Fibroblast of the aortic adventitia (primary cell): ENCODE measurements around the gene GIPC3. TPM values are rescaled to one million over a fixed set of nuclear protein-coding genes. Genes with fewer than 3 reads are reported as not detected.
A peak's percentile ranks its signal among the peaks of the same experiment; 100 is the strongest.

Experiments
- DNase-seq: peaks from one replicate; pipeline ENCODE4 v3.0.0-alpha.2; 2010; ENCODE audit warnings: low read depth
- H3K4me3 ChIP-seq: 2 replicates; pipeline ENCODE4 v1.5.1; 2011; ENCODE audit warnings: low read depth, mild to moderate bottlenecking, control low read depth, low read length, moderate library complexity
- CTCF ChIP-seq: IDR thresholded peaks from 2 replicates; pipeline ENCODE4 v1.5.1; 2011; ENCODE audit warnings: mild to moderate bottlenecking, low read length, control low read depth, inconsistent platforms; ENCODE audit not compliant: insufficient read depth
- total RNA-seq: library from RNA; depleted of rRNA; stranded (reverse); fragments of >200 nt; gene quantifications from 2 replicates; pipeline ENCODE4 v1.2.3, GENCODE V29; 2012; ENCODE audit warnings: low replicate concordance

Gene GIPC3
- total RNA-seq, 1 donor, result under 0.01 TPM

GRCh38 chr19:3613818-3614661 lies 28.8 kb downstream of the GIPC3 start:
- no peak for DNase-seq
- TF ChIP-seq CTCF, result no peak
- H3K4me3 ChIP-seq, result no peak overlapping the region

- no peak for DNase-seq
- no peak overlapping the region for H3K4me3 ChIP-seq
- no peak for TF ChIP-seq CTCF
Measured at GRCh38 chr19:3614858-3615505, 29.7 kb downstream of the GIPC3 start.

GRCh38 chr19:3615524-3616135 lies 30.4 kb downstream of the GIPC3 start:
- no peak overlapping the region for H3K4me3 ChIP-seq
- TF ChIP-seq CTCF, result no peak

GRCh38 chr19:3617463-3617862 lies 32.2 kb downstream of the GIPC3 start:
- DNase-seq, result no peak
- no peak for TF ChIP-seq CTCF
- H3K4me3 ChIP-seq, result no peak overlapping the region

More at GRCh38 chr19:3615524-3616135, 30.4 kb downstream of the GIPC3 start:
- no peak for DNase-seq

- peak; percentile 73 for DNase-seq
- TF ChIP-seq CTCF, result peak; percentile 99
- H3K4me3 ChIP-seq, result peak overlapping the region; percentile 22
Measured at GRCh38 chr19:3618144-3618810, 33.0 kb downstream of the GIPC3 start.

GRCh38 chr19:3618811-3619630 lies 33.7 kb downstream of the GIPC3 start:
- DNase-seq, result no peak
- TF ChIP-seq CTCF, result no peak
- H3K4me3 ChIP-seq, result no peak overlapping the region
